ENCODE measurements around the gene FAM193B. TPM values are rescaled to one million over a fixed set of nuclear protein-coding genes. Genes with fewer than 3 reads are reported as not detected.
A peak's percentile ranks its signal among the peaks of the same experiment; 100 is the strongest.

Gene FAM193B
- total RNA-seq, 1 experiment from 2014 or later, result 58.5 TPM

GRCh38 chr5:177497292-177498012 is 56.9 kb downstream of the FAM193B start, which contains the start of gene PDLIM7:
PDLIM7 (minus strand) TSS chr5:177497604; CDS start chr5:177496512, 1,092 bp downstream.
- ChIA-PET POLR2A (interaction anchor here (0.6 to 0.9 kb wide), 5 partner anchors 18 to 100 kb away, joined by 3 to 6 read pairs (median 4); no protein-coding TSS in a partner anchor), CTCF (interaction anchor here (1.2 kb wide), 1 partner anchor 107 kb away, joined by 4 read pairs; no protein-coding TSS in a partner anchor)
- DNase-seq (ENCODE audit: low read depth, low spot score) (no peak), ATAC-seq (peak; percentile 89)
- intact Hi-C loops (cut with micrococcal nuclease; ENCODE audit: unreplicated experiment), result loop anchor here (5.0 kb wide), 1 partner anchor 105 kb away; no protein-coding TSS in a partner anchor
- H3K4me1 ChIP-seq (ENCODE audit: control insufficient read depth, insufficient read depth, low read length), result peaks cover 30% of the 10 kb centered on the region
- H3K9me3 ChIP-seq (ENCODE audit: control insufficient read depth, insufficient read depth, low read depth, low read length), result no peaks in the 10 kb centered on the region
- H3K27ac ChIP-seq (ENCODE audit: low read length), result peak within 1 kb of the TSS; percentile 70
- H3K4me3 ChIP-seq (ENCODE audit: low read depth in 2 of 2, low read length in 2 of 2), result peak within 1 kb of the TSS; percentile 56 to 63
- BruUV-seq (replicated peaks), result no TSS peak
- no peaks in the 10 kb centered on the region; the same call in 1 of the 2 replicates for H3K36me3 ChIP-seq (ENCODE audit: control insufficient read depth, insufficient read depth, low read length)
- in situ Hi-C loops (cut with HindIII; ENCODE audit: low pct_unique_long_range_greater_than_20kb, low sequenced_read_pairs), result no loop called here
- H3K27me3 ChIP-seq (ENCODE audit: control insufficient read depth, insufficient read depth, low read length), result no peaks in the 10 kb centered on the region
- TF ChIP-seq, protein P1, sequence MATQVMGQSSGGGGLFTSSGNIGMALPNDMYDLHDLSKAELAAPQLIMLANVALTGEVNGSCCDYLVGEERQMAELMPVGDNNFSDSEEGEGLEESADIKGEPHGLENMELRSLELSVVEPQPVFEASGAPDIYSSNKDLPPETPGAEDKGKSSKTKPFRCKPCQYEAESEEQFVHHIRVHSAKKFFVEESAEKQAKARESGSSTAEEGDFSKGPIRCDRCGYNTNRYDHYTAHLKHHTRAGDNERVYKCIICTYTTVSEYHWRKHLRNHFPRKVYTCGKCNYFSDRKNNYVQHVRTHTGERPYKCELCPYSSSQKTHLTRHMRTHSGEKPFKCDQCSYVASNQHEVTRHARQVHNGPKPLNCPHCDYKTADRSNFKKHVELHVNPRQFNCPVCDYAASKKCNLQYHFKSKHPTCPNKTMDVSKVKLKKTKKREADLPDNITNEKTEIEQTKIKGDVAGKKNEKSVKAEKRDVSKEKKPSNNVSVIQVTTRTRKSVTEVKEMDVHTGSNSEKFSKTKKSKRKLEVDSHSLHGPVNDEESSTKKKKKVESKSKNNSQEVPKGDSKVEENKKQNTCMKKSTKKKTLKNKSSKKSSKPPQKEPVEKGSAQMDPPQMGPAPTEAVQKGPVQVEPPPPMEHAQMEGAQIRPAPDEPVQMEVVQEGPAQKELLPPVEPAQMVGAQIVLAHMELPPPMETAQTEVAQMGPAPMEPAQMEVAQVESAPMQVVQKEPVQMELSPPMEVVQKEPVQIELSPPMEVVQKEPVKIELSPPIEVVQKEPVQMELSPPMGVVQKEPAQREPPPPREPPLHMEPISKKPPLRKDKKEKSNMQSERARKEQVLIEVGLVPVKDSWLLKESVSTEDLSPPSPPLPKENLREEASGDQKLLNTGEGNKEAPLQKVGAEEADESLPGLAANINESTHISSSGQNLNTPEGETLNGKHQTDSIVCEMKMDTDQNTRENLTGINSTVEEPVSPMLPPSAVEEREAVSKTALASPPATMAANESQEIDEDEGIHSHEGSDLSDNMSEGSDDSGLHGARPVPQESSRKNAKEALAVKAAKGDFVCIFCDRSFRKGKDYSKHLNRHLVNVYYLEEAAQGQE (IDR thresholded peaks at IDR 0.05; ENCODE audit: insufficient read depth in 1 of 2, low read depth in 2 of 2, low read length in 1 of 2), result no peak
- TF ChIP-seq SIN3A (IDR thresholded peaks at IDR 0.05; ENCODE audit: borderline replicate concordance, insufficient read depth, low read depth, low read length) (0 out of 2 replicates have a peak, but pooled peaks have one; percentile 90), TCF7L2 (IDR thresholded peaks at IDR 0.05; ENCODE audit: low read depth, low read length) (no peak), POLR2AphosphoS5 (IDR thresholded peaks at IDR 0.05; ENCODE audit: low read depth, low read length) (peak; percentile 93)
- TF ChIP-seq, protein P2, sequence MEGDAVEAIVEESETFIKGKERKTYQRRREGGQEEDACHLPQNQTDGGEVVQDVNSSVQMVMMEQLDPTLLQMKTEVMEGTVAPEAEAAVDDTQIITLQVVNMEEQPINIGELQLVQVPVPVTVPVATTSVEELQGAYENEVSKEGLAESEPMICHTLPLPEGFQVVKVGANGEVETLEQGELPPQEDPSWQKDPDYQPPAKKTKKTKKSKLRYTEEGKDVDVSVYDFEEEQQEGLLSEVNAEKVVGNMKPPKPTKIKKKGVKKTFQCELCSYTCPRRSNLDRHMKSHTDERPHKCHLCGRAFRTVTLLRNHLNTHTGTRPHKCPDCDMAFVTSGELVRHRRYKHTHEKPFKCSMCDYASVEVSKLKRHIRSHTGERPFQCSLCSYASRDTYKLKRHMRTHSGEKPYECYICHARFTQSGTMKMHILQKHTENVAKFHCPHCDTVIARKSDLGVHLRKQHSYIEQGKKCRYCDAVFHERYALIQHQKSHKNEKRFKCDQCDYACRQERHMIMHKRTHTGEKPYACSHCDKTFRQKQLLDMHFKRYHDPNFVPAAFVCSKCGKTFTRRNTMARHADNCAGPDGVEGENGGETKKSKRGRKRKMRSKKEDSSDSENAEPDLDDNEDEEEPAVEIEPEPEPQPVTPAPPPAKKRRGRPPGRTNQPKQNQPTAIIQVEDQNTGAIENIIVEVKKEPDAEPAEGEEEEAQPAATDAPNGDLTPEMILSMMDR (IDR thresholded peaks at IDR 0.05), result peak; percentile 6; the same call in 1 of the 2 replicates

- no peaks in the 10 kb centered on the region; the same call in 1 of the 2 replicates for H3K36me3 ChIP-seq (ENCODE audit: control insufficient read depth, insufficient read depth, low read length)
- H3K4me1 ChIP-seq (ENCODE audit: control insufficient read depth, insufficient read depth, low read length), result peaks cover 30% of the 10 kb centered on the region
- peak; percentile 20 for ATAC-seq
- POLR2A ChIA-PET, result interaction anchor here (0.7 to 0.9 kb wide), 3 partner anchors 19 to 46 kb away, joined by 3 to 6 read pairs (median 4); no protein-coding TSS in a partner anchor
- H3K27me3 ChIP-seq (ENCODE audit: control insufficient read depth, insufficient read depth, low read length), result no peaks in the 10 kb centered on the region
- H3K4me3 ChIP-seq (ENCODE audit: low read depth in 2 of 2, low read length in 2 of 2), result peak overlapping the region; percentile 56 to 63
- TF ChIP-seq, protein P2 (IDR thresholded peaks at IDR 0.05), result no peak
- TF ChIP-seq SIN3A (IDR thresholded peaks at IDR 0.05; ENCODE audit: borderline replicate concordance, insufficient read depth, low read depth, low read length) (no peak), POLR2AphosphoS5 (IDR thresholded peaks at IDR 0.05; ENCODE audit: low read depth, low read length) (no peak), TCF7L2 (IDR thresholded peaks at IDR 0.05; ENCODE audit: low read depth, low read length) (no peak)
- TF ChIP-seq, protein P1 (IDR thresholded peaks at IDR 0.05; ENCODE audit: insufficient read depth in 1 of 2, low read depth in 2 of 2, low read length in 1 of 2), result no peak
- intact Hi-C loops (cut with micrococcal nuclease; ENCODE audit: unreplicated experiment) (loop anchor here (5.0 kb wide), 1 partner anchor 105 kb away; no protein-coding TSS in a partner anchor), in situ Hi-C loops (cut with HindIII; ENCODE audit: low pct_unique_long_range_greater_than_20kb, low sequenced_read_pairs) (no loop called here)
- H3K9me3 ChIP-seq (ENCODE audit: control insufficient read depth, insufficient read depth, low read depth, low read length), result no peaks in the 10 kb centered on the region
- H3K27ac ChIP-seq (ENCODE audit: low read length), result peak overlapping the region; percentile 70
- BruUV-seq (replicated peaks), result no TSS peak
- no peak for DNase-seq (ENCODE audit: low read depth, low spot score)
- CTCF ChIA-PET, result interaction anchor here (1.2 kb wide), 1 partner anchor 106 kb away, joined by 4 read pairs; no protein-coding TSS in a partner anchor
Observed at GRCh38 chr5:177496727-177497291, 57.6 kb downstream of the FAM193B start.

All from Panc1 (cell line).